GM12878 (cell line): ENCODE measurements around the gene DDAH1. TPM values are rescaled to one million over a fixed set of nuclear protein-coding genes. Genes with fewer than 3 reads are reported as not detected.

Experiments used
- ATAC-seq: fragments of 200-7000 bp; cut with Tn5 transposase; 3 replicates; pipeline ENCODE4 v1.9.1; 2020; ENCODE audit warnings: mild to moderate bottlenecking, moderate library complexity
- BruUV-seq: library from RNA; stranded (reverse); fragments of 400-500 nt; replicated peaks from 2 replicates; lab custom pipeline; 2021; lab: Mats Ljungman, UMichigan
- CTCF ChIA-PET: fragments of 300-600 bp; sonication (Branson Sonifier 250); formaldehyde crosslinking; extraction: SDS; loops from one replicate; lab custom pipeline; 2021; ENCODE audit warnings: inconsistent platforms; lab: Yijun Ruan, JAX
- POLR2A ChIA-PET: fragments of 350-600 bp; formaldehyde crosslinking; extraction: SDS; loops from one replicate; lab custom pipeline; 2021; ENCODE audit warnings: inconsistent platforms; lab: Charles Lee
- RAD21 ChIA-PET: fragments of 300-600 bp; sonication (Branson Sonifier 250); formaldehyde crosslinking; loops from one replicate; lab custom pipeline; 2023; ENCODE audit warnings: antibody characterized with exemption; ENCODE audit not compliant: unreplicated experiment; lab: Charles Lee
- SMC1A ChIA-PET: fragments of 300-600 bp; sonication (Branson Sonifier 250); formaldehyde crosslinking; loops from one replicate; lab custom pipeline; 2023; ENCODE audit not compliant: unreplicated experiment, uncharacterized antibody; lab: Charles Lee
- DNase-seq: peaks from one replicate; pipeline ENCODE4 v3.0.0-alpha.2; 2011; ENCODE audit warnings: low read depth, low spot score
- FAIRE-seq: peaks from 3 replicates; lab custom pipeline; 2011; peaks lifted over from hg19 to GRCh38; lab: Jason Lieb, UNC
- H2AFZ ChIP-seq: 2 replicates; pipeline ENCODE4 v1.6.0; 2011; ENCODE audit warnings: low read depth, low read length, control low read depth; ENCODE audit not compliant: control insufficient read depth
- H3K27ac ChIP-seq: 2 replicates; pipeline ENCODE4 v1.5.1; 2011; ENCODE audit warnings: control low read depth; ENCODE audit not compliant: control insufficient read depth, insufficient read depth
- H3K27me3 ChIP-seq, 2 experiments: replicated peaks in 1 of 2; 2 replicates each; pipeline versions ENCODE4 v1.6.0 to v1.6.1; 2011; ENCODE audit warnings: low read length in 1 of 2; ENCODE audit not compliant: control insufficient read depth in 2 of 2, insufficient read depth in 2 of 2
- H3K36me3 ChIP-seq, 2 experiments: 2 replicates each; pipeline ENCODE4 v1.5.1; 2011; ENCODE audit warnings: low read length in 1 of 2; ENCODE audit not compliant: control insufficient read depth in 2 of 2, insufficient read depth in 2 of 2
- H3K4me1 ChIP-seq: 2 replicates; pipeline ENCODE4 v1.6.1; 2011; ENCODE audit warnings: mild to moderate bottlenecking, low read length, moderate library complexity, mixed read lengths; ENCODE audit not compliant: control insufficient read depth, insufficient read depth
- H3K4me2 ChIP-seq: 2 replicates; pipeline ENCODE4 v1.6.0; 2011; ENCODE audit warnings: control low read depth; ENCODE audit not compliant: control insufficient read depth, insufficient read depth
- H3K4me3 ChIP-seq: fragments of 200-600 bp; sonication (generic); 2 replicates; pipeline ENCODE4 v1.5.1; 2016
- H3K79me2 ChIP-seq: 2 replicates; pipeline ENCODE4 v1.6.0; 2011; ENCODE audit warnings: low read length; ENCODE audit not compliant: control insufficient read depth, insufficient read depth
- H3K9ac ChIP-seq: 2 replicates; pipeline ENCODE4 v1.8.0; 2011; ENCODE audit warnings: low read length, control low read depth, mixed read lengths; ENCODE audit not compliant: control insufficient read depth, insufficient read depth
- H3K9me3 ChIP-seq: replicated peaks from 3 replicates; pipeline ENCODE4 v1.5.1; 2011; ENCODE audit warnings: mild to moderate bottlenecking, low read length; ENCODE audit not compliant: control insufficient read depth, insufficient read depth
- H4K20me1 ChIP-seq: 2 replicates; pipeline ENCODE4 v1.6.0; 2011; ENCODE audit not compliant: control insufficient read depth, insufficient read depth
- BCL11A ChIP-seq: IDR thresholded peaks from 2 replicates; pipeline ENCODE4 v1.6.1; 2011; ENCODE audit warnings: low read depth, low read length
- BHLHE40 ChIP-seq, 2 experiments: fragments of 450-650 bp in 1 of 2; IDR thresholded peaks; 2 replicates each; pipeline ENCODE4 v1.6.1; 2011 to 2017; ENCODE audit warnings: low read depth in 2 of 2, borderline replicate concordance in 1 of 2, improper control_type of control experiment in 1 of 2, low read length in 1 of 2, mild to moderate bottlenecking in 1 of 2
- CBX5 ChIP-seq: sonication (generic); IDR thresholded peaks from 2 replicates; pipeline ENCODE4 v1.6.1; 2016; ENCODE audit warnings: low read depth, moderate library complexity, mild to moderate bottlenecking, inconsistent platforms
- CHD1 ChIP-seq: IDR thresholded peaks from 2 replicates; pipeline ENCODE4 v1.6.1; 2012; ENCODE audit warnings: low read depth, low read length, improper control_type of control experiment
- DPF2 ChIP-seq: fragments of 450-650 bp; IDR thresholded peaks from 2 replicates; pipeline ENCODE4 v1.6.1; 2017; ENCODE audit warnings: mild to moderate bottlenecking
- FOXM1 ChIP-seq: IDR thresholded peaks from 2 replicates; pipeline ENCODE4 v1.6.1; 2012; ENCODE audit warnings: low read depth, mild to moderate bottlenecking, inconsistent platforms, low read length, moderate library complexity
- GABPA ChIP-seq: IDR thresholded peaks from 2 replicates; pipeline ENCODE4 v1.6.1; 2014; ENCODE audit warnings: antibody characterized with exemption, low read depth, mild to moderate bottlenecking, inconsistent platforms
- LARP7 ChIP-seq: fragments of 450-650 bp; IDR thresholded peaks from 2 replicates; pipeline ENCODE4 v1.6.1; 2017; ENCODE audit warnings: mild to moderate bottlenecking
- NFXL1 ChIP-seq: fragments of 450-650 bp; IDR thresholded peaks from 2 replicates; pipeline ENCODE4 v1.6.1; 2017; ENCODE audit warnings: antibody characterized with exemption, mild to moderate bottlenecking, borderline replicate concordance
- NFYB ChIP-seq: IDR thresholded peaks from 2 replicates; pipeline ENCODE4 v1.6.1; 2011; ENCODE audit warnings: low read depth, mild to moderate bottlenecking, low read length, improper control_type of control experiment, moderate library complexity; ENCODE audit not compliant: insufficient read depth
- SMAD5 ChIP-seq: IDR thresholded peaks from 2 replicates; pipeline ENCODE4 v1.6.1; 2016; ENCODE audit warnings: antibody characterized with exemption, low read depth
- SREBF2 ChIP-seq: IDR thresholded peaks from 2 replicates; pipeline ENCODE4 v1.6.1; 2012; ENCODE audit warnings: mild to moderate bottlenecking, low read length
- TBL1XR1 ChIP-seq: IDR thresholded peaks from 2 replicates; pipeline ENCODE4 v1.6.1; 2012; ENCODE audit warnings: low read depth, low read length, improper control_type of control experiment
- ZNF622 ChIP-seq: fragments of 450-650 bp; IDR thresholded peaks from 2 replicates; pipeline ENCODE4 v1.6.1; 2017; ENCODE audit warnings: mild to moderate bottlenecking, inconsistent platforms
- WGBS: methylation state at CpG from one replicate; pipeline ENCODE4 v1.1.6; 2016; ENCODE audit warnings: low lambda C conversion rate; ENCODE audit not compliant: insufficient replicate concordance, insufficient coverage; ENCODE audit errors: missing lambda C conversion rate; 5-methylcytosine and 5-hydroxymethylcytosine counted together
- in situ Hi-C: fragments of 300-500 bp; cut with MboI; formaldehyde crosslinking; loops from 9 replicates; pipeline ENCODE4 v1.14.3; 2018; ENCODE audit warnings: mixed read lengths
- intact Hi-C: fragments of 100-400 bp; cut with micrococcal nuclease; formaldehyde crosslinking; loops from one replicate; pipeline ENCODE4 v1.14.2; 2022; ENCODE audit not compliant: unreplicated experiment
- polyA plus RNA-seq, 11 experiments: library from polyadenylated mRNA; depleted of rRNA in 4 of 11; unstranded in 6 of 11; stranded (reverse) in 5 of 11; fragments of >200 nt; fragmentation: Nextera tagmentation in 4 of 11; fragmentation: Illumina TruSeq in 1 of 11; extraction: Ambion mirVana in 4 of 11; extraction: Trizol in 1 of 11; gene quantifications; 1 replicate in 1 of 11; 2 replicates in 10 of 11; pipeline versions ENCODE4 v1.2.1 to v1.2.3, GENCODE V29; 2011 to 2016; ENCODE audit warnings: inconsistent platforms in 2 of 11, missing spikeins in 2 of 11, low read depth in 1 of 11
- total RNA-seq, 4 experiments: library from RNA; depleted of rRNA in 3 of 4; stranded (reverse); fragments of >200 nt in 3 of 4; fragmentation: Illumina TruSeq in 1 of 4; extraction: Trizol in 1 of 4; gene quantifications; 2 replicates each; pipeline versions ENCODE4 v1.2.1 to v1.2.3, GENCODE V29; 2013 to 2021
- TF ChIP-seq, protein P1 (sequence below): fragments of 450-650 bp; IDR thresholded peaks from 2 replicates; pipeline ENCODE4 v1.6.1; 2016; ENCODE audit warnings: mild to moderate bottlenecking, moderate library complexity, borderline replicate concordance
- TF ChIP-seq, protein P2 (sequence below): fragments of 450-650 bp; IDR thresholded peaks from 2 replicates; pipeline ENCODE4 v1.6.1; 2017; ENCODE audit warnings: low read depth, mild to moderate bottlenecking, moderate library complexity

The DDAH1 gene
- total and polyA plus RNA-seq, 10 of the 15 experiments (the other 5 are each of a cell fraction or from before 2014, with no cell fraction given) = 0.07 to 0.88 (median 0.27) TPM; not detected in 6

DNA sequence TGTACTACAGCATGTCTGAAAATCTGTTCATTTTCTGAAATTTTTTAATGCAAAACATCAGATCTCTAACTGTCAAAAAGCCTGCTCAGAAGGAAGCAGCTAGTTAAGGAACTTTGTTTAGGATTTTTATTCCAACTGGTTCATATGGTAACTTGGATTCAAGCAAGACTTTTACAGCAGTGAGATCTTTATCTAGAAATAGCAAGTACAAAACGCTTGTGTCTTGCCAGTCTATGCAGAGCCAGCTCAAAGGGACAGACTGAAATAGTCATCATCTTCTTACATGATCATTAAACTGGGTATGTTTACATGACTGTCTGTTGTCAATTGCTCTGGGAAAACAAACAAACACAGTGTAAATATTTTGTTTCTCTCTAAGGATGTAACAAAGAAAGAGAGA lies 37.6 kb downstream of the DDAH1 start (continued):
- TF ChIP-seq NFYB = no peak
- TF ChIP-seq BHLHE40 (IDR thresholded peaks at IDR 0.05; ENCODE audit: borderline replicate concordance in 1 of 2, low read depth in 2 of 2, low read length in 1 of 2) = no peak
- TF ChIP-seq CHD1 = no peak

GRCh38 chr1:85421179-85421578 lies 43.8 kb downstream of the DDAH1 start:
- ChIA-PET POLR2A (no interaction called here), RAD21 (no interaction called here), SMC1A (no interaction called here)
- ATAC-seq = no peak
- Histone ChIP-seq H3K27ac (no peak overlapping the region), H3K4me2 (no peak overlapping the region), H2AFZ (no peak overlapping the region), H3K4me3 (no peak overlapping the region), H3K27me3 (no peaks in the 10 kb centered on the region), H3K4me1 (no peaks in the 10 kb centered on the region), H3K79me2 (no peaks in the 10 kb centered on the region), H3K9ac (no peak overlapping the region)
- WGBS = 23% methylated on average over 1 of the region's 1 CpG
- no peak for DNase-seq
- no TSS peak for BruUV-seq
- no peak for FAIRE-seq
- in situ Hi-C loops = no loop called here
- intact Hi-C loops = no loop called here
- no peak for TF ChIP-seq SREBF2
- TF ChIP-seq SMAD5 = no peak
- TF ChIP-seq, protein P1, sequence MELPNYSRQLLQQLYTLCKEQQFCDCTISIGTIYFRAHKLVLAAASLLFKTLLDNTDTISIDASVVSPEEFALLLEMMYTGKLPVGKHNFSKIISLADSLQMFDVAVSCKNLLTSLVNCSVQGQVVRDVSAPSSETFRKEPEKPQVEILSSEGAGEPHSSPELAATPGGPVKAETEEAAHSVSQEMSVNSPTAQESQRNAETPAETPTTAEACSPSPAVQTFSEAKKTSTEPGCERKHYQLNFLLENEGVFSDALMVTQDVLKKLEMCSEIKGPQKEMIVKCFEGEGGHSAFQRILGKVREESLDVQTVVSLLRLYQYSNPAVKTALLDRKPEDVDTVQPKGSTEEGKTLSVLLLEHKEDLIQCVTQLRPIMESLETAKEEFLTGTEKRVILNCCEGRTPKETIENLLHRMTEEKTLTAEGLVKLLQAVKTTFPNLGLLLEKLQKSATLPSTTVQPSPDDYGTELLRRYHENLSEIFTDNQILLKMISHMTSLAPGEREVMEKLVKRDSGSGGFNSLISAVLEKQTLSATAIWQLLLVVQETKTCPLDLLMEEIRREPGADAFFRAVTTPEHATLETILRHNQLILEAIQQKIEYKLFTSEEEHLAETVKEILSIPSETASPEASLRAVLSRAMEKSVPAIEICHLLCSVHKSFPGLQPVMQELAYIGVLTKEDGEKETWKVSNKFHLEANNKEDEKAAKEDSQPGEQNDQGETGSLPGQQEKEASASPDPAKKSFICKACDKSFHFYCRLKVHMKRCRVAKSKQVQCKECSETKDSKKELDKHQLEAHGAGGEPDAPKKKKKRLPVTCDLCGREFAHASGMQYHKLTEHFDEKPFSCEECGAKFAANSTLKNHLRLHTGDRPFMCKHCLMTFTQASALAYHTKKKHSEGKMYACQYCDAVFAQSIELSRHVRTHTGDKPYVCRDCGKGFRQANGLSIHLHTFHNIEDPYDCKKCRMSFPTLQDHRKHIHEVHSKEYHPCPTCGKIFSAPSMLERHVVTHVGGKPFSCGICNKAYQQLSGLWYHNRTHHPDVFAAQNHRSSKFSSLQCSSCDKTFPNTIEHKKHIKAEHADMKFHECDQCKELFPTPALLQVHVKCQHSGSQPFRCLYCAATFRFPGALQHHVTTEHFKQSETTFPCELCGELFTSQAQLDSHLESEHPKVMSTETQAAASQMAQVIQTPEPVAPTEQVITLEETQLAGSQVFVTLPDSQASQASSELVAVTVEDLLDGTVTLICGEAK = no peak
- no peak for TF ChIP-seq NFXL1
- TF ChIP-seq ZNF622 = no peak
- TF ChIP-seq, protein P2, sequence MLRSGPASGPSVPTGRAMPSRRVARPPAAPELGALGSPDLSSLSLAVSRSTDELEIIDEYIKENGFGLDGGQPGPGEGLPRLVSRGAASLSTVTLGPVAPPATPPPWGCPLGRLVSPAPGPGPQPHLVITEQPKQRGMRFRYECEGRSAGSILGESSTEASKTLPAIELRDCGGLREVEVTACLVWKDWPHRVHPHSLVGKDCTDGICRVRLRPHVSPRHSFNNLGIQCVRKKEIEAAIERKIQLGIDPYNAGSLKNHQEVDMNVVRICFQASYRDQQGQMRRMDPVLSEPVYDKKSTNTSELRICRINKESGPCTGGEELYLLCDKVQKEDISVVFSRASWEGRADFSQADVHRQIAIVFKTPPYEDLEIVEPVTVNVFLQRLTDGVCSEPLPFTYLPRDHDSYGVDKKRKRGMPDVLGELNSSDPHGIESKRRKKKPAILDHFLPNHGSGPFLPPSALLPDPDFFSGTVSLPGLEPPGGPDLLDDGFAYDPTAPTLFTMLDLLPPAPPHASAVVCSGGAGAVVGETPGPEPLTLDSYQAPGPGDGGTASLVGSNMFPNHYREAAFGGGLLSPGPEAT = no peak
- TF ChIP-seq FOXM1 = no peak
- no peak for TF ChIP-seq GABPA
- TF ChIP-seq TBL1XR1 = no peak
- no peak for TF ChIP-seq LARP7
- no peak for TF ChIP-seq BCL11A
- TF ChIP-seq CBX5 = no peak
- TF ChIP-seq DPF2 = no peak
- TF ChIP-seq, all 136 proteins: peak for 0
- no peaks in the 10 kb centered on the region for H3K36me3 ChIP-seq
- CTCF ChIA-PET = no interaction called here
- no peaks in the 10 kb centered on the region for H3K9me3 ChIP-seq
- H4K20me1 ChIP-seq = no peaks in the 10 kb centered on the region
